ENCODE data around the gene FNDC1.

FNDC1 gene

DNA sequence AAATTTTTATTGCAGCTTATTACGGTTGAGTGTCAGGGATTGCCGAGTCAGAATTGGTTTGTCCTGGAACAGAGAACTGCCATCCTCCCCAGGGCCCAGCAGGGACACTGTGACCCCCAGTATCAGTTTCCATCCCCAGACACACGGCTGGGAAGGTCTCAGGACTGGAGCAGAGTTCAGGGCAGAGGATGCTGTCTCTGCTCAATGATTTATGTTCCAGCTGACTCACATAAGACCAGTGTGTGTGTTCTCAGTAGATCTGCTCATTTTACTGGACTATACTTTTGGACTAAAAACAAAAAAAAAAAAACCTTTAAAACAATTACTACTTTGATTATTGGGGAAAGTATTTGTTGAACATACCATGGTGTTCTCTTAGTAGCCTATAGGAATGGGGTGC is 44.2 kb downstream of the FNDC1 start:
- DNase-seq = no peak

- no peak for DNase-seq
Measured at GRCh38 chr6:159214281-159214680, 45.1 kb downstream of the FNDC1 start.

GRCh38 chr6:159217595-159218275 is 48.5 kb downstream of the FNDC1 start:
- DNase-seq = no peak

- no peak for DNase-seq
Measured at GRCh38 chr6:159220093-159220492, 50.9 kb downstream of the FNDC1 start.

GRCh38 chr6:159221486-159222170 is 52.4 kb downstream of the FNDC1 start:
- no peak for DNase-seq

DNA sequence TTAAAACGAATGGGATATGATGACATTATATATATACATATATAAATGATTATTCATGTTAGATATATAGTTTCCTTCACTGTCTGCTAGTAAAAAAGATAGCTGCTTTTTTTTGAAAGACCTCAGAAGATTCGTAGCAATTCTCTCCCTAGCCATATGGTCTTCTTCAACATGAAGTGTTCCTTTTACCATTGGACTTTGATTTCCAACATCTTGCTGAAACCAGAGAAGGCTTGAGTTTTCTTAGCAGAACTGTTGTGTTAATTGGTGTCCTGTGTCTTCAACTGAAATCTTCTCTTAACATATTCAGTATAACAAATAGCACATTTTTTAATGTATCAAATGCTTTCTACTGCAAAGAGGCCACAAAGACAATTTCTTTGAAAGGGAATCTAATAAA is 55.3 kb downstream of the FNDC1 start:
- no peak for DNase-seq

DNA sequence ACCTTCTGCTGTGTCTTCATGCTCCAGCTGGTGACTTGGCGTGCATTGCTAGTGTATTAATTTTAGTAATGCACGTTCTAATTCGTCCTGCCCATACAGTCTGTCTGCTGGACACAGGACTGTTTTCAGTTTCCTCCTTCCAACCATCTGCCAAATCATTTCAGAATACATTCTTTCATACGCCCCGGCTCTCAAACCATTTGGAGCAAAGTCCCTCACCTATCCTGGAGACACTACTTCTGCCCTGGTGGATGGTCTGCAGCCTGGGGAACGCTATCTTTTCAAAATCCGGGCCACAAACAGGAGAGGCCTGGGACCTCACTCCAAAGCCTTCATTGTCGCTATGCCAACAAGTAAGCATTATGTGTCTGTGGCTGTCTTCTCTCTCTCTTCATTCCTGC is 60.5 kb downstream of the FNDC1 start:
- DNase-seq = no peak

DNA sequence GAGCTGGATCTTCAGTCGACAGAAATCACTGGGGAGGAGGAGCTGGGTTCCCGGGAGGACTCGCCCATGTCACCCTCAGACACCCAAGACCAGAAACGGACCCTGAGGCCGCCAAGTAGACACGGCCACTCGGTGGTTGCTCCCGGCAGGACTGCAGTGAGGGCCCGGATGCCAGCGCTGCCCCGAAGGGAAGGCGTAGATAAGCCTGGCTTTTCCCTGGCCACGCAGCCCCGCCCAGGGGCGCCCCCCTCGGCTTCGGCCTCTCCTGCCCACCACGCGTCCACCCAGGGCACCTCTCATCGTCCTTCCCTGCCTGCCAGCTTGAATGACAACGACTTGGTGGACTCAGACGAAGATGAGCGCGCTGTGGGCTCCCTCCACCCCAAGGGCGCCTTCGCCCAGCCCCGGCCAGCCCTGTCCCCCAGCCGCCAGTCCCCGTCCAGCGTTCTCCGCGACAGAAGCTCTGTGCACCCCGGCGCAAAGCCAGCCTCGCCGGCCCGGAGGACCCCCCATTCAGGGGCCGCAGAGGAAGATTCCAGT is 63.0 kb downstream of the FNDC1 start:
- DNase-seq = no peak

DNA sequence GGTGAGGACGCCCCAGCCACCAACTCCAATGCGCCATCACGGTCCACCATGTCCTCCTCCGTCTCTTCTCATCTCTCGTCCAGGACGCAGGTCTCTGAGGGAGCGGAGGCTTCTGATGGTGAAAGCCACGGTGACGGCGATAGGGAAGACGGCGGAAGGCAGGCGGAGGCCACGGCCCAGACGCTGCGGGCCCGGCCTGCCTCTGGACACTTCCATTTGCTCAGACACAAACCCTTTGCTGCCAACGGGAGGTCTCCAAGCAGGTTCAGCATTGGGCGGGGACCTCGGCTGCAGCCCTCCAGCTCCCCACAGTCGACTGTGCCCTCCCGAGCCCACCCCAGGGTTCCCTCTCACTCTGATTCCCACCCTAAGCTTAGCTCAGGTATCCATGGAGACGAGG is 63.6 kb downstream of the FNDC1 start:
- DNase-seq = no peak

DNA sequence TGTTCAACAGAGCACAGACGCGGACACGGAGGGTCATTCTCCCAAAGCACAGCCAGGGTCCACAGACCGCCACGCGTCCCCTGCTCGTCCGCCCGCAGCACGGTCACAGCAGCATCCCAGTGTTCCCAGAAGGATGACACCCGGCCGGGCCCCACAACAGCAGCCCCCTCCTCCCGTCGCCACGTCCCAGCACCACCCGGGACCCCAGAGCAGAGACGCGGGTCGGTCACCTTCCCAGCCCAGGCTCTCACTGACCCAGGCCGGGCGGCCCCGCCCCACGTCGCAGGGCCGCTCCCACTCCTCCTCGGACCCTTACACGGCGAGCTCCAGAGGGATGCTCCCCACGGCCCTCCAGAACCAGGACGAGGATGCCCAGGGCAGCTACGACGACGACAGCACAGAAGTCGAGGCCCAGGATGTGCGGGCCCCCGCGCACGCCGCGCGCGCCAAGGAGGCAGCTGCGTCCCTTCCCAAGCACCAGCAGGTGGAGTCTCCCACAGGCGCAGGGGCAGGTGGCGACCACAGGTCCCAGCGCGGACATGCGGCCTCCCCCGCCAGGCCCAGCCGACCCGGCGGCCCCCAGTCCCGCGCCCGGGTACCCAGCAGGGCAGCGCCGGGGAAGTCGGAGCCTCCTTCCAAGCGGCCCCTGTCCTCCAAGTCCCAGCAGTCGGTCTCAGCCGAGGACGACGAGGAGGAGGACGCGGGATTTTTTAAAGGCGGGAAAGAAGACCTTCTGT is 64.3 kb downstream of the FNDC1 start:
- no peak for DNase-seq

DNA sequence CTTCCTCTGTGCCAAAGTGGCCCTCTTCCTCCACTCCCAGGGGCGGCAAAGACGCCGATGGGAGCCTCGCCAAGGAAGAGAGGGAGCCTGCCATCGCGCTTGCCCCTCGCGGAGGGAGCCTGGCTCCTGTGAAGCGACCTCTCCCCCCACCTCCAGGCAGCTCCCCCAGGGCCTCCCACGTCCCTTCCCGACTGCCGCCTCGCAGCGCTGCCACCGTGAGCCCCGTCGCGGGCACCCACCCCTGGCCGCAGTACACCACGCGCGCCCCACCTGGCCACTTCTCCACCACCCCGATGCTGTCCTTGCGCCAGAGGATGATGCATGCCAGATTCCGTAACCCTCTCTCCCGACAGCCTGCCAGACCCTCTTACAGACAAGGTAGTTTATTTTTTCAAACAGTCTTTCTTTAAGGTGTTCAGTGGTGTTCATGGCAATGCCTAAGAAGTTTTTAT is 64.9 kb downstream of the FNDC1 start:
- no peak for DNase-seq

- no peak for DNase-seq
Measured at GRCh38 chr6:159238920-159239558, 69.8 kb downstream of the FNDC1 start.

DNA sequence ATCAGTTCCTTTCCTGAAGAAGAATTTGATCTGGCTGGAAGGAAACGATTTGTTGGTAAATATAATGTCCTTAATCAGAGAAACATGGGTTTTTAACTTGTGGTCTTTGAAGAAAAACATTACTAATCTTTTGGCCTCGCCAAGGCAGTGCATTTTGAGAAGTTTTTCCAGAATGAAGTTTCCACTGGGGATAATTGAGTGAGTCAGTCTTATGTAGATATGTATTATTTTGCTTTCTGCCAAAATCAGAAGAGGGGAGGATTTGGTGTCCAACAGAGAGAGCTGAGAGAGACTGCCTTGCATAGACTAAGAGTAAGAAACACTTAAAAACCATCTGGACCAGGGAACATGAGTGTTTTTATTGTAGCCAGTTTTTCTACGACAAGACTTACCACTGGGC is 79.9 kb downstream of the FNDC1 start:
- DNase-seq = no peak

DNA sequence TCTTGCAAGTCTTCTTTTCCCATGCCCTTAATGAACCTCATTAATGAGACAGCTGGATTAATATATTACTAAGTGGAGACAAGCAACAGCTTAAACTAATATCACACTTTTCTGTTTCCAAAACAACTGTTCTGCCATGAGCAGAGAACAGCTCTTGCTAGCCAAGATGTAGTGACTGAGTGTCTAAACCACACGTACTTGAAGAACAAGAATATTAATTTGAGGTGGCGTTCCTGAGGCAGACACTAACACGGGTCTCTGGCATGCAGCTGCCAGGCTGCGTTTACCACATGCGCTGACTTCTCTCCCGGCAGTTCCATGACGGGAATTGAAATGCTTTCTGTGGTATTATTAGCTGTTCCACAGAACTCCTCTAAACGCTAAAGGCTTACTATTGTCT is 80.6 kb downstream of the FNDC1 start:
- no peak for DNase-seq

GRCh38 chr6:159250633-159251032 is 81.4 kb downstream of the FNDC1 start:
- no peak for DNase-seq

- no peak for DNase-seq
Measured at GRCh38 chr6:159252955-159253508, 83.8 kb downstream of the FNDC1 start.

DNA sequence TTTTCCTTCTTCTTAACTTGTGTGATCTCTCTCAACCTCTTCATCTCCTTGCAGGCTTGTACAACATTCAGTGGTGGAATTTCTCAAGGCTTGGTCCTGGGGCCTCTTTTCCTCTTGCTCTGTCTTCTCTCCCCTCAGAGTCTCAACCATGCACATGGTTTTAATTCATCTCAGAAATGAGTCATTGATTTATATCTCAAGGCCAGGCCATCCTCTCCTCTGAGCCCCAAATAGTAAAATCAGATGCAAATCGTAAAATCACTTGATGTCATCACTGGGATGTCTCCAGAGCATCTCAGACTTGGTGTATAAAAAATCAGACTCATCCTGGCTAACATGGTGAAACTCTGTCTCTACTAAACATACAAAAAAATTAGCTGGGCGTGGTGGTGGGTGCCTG is 85.0 kb downstream of the FNDC1 start:
- no peak for DNase-seq

GRCh38 chr6:159255434-159255951 is 86.3 kb downstream of the FNDC1 start:
- no peak for DNase-seq

DNA sequence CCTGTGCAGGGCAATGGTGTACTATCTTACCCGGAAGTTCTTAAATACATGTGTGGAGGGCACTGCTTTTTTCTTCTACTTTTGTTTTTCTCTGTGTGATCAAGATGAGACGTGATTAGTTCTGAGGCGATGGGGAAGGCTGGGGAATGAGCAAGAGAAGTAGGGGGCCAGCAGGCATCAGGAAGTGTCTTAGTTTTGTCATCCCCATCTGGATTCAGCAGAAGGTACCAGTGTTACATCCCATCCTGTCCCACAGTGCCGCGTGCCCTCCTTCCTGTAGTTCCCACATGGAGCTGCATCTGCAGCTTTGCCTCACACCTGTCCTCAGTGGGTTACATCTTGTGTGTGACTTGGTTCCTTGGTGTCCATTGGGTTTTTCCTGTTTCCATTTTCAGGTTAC is 86.9 kb downstream of the FNDC1 start:
- DNase-seq = no peak

- DNase-seq = no peak
Measured at GRCh38 chr6:159257846-159258245, 88.6 kb downstream of the FNDC1 start.

- DNase-seq = no peak
Measured at GRCh38 chr6:159259441-159260125, 90.4 kb downstream of the FNDC1 start.

DNA sequence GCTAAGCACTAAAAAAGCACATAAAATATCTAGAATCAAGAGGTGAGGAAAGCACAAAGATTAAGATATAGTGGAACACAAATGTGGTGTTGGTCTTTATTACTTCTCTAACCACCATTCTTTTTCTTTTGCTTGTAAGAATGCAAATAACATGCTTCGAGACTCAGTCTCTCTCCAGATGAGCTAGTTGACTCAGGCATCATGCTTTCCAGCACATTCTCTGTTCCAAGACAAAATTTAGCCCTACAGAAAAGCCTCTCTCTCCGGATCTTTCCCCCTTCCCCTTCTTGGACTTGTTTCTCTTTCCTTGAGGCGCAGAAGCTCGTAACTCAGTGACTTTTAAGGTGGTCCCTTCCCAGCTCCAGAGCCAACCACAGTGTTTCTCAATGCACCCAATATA is 91.0 kb downstream of the FNDC1 start:
- no peak for DNase-seq
